Neural progenitor cell (in vitro differentiated cells): ENCODE results near the gene TSPAN12. TPM values are rescaled to one million over a fixed set of nuclear protein-coding genes. Genes with fewer than 3 reads are reported as not detected.

Experiments used
- DNase-seq: peaks from one replicate; pipeline ENCODE4 v3.0.0-alpha.2; 2016; ENCODE audit warnings: low spot score
- H2AFZ ChIP-seq: fragments of 200-600 bp; sonication (generic); replicated peaks from 2 replicates; pipeline ENCODE4 v1.6.1; 2016; ENCODE audit warnings: antibody characterized with exemption
- H3F3A ChIP-seq: fragments of 200-600 bp; sonication (generic); 2 replicates; pipeline ENCODE4 v1.6.1; 2016; ENCODE audit warnings: antibody characterized with exemption, low read depth
- H3K27ac ChIP-seq: fragments of 200-600 bp; sonication (generic); 2 replicates; pipeline ENCODE4 v1.5.1; 2016; ENCODE audit warnings: mild to moderate bottlenecking
- H3K27me3 ChIP-seq: fragments of 200-600 bp; sonication (generic); 2 replicates; pipeline ENCODE4 v1.6.1; 2016; ENCODE audit warnings: mild to moderate bottlenecking, moderate library complexity
- H3K36me3 ChIP-seq: fragments of 200-600 bp; sonication (generic); 2 replicates; pipeline ENCODE4 v1.5.1; 2016
- H3K4me1 ChIP-seq: fragments of 200-600 bp; sonication (generic); 2 replicates; pipeline ENCODE4 v1.6.1; 2016; ENCODE audit warnings: mixed run types
- H3K4me2 ChIP-seq: fragments of 200-600 bp; sonication (generic); 2 replicates; pipeline ENCODE4 v1.6.1; 2016
- H3K4me3 ChIP-seq: fragments of 200-600 bp; sonication (generic); 2 replicates; pipeline ENCODE4 v1.5.1; 2016
- H3K79me2 ChIP-seq: fragments of 200-600 bp; sonication (generic); 2 replicates; pipeline ENCODE4 v1.6.1; 2016; ENCODE audit warnings: low read depth
- H3K9ac ChIP-seq: fragments of 200-600 bp; sonication (generic); 2 replicates; pipeline ENCODE4 v1.6.1; 2016
- H3K9me3 ChIP-seq: fragments of 200-600 bp; sonication (generic); 2 replicates; pipeline ENCODE4 v1.5.1; 2016; ENCODE audit warnings: low read depth
- H4K20me1 ChIP-seq: fragments of 200-600 bp; sonication (generic); 2 replicates; pipeline ENCODE4 v1.6.1; 2016; ENCODE audit warnings: low read depth
- H3K27ac Mint-ChIP-seq: 3 replicates; pipeline ENCODE4 v1.8.0; 2021; ENCODE audit warnings: mixed read lengths
- H3K27me3 Mint-ChIP-seq: 2 replicates; pipeline ENCODE4 v1.8.0; 2022; ENCODE audit warnings: low read depth, mild to moderate bottlenecking, inconsistent platforms, moderate library complexity, mixed read lengths; ENCODE audit not compliant: insufficient read depth
- H3K36me3 Mint-ChIP-seq: 3 replicates; pipeline ENCODE4 v1.8.0; 2021; ENCODE audit warnings: mixed read lengths
- H3K4me1 Mint-ChIP-seq: 3 replicates; pipeline ENCODE4 v1.8.0; 2021; ENCODE audit warnings: mixed read lengths
- H3K4me3 Mint-ChIP-seq: 3 replicates; pipeline ENCODE4 v1.8.0; 2021; ENCODE audit warnings: mild to moderate bottlenecking, moderate library complexity, mixed read lengths
- H3K9me3 Mint-ChIP-seq: 3 replicates; pipeline ENCODE4 v1.8.0; 2020; ENCODE audit warnings: mixed read lengths
- EZH2 ChIP-seq: fragments of 200-600 bp; sonication (generic); IDR thresholded peaks from 2 replicates; pipeline ENCODE4 v1.6.1; 2017; ENCODE audit warnings: antibody characterized with exemption, mild to moderate bottlenecking, moderate library complexity
- EZH2phosphoT487 ChIP-seq: fragments of 200-600 bp; sonication (generic); IDR thresholded peaks from 2 replicates; pipeline ENCODE4 v1.6.1; 2017; ENCODE audit warnings: antibody characterized with exemption
- total RNA-seq: library from RNA; depleted of rRNA; stranded (reverse); fragments of >200 nt; gene quantifications from 2 replicates; pipeline ENCODE4 v1.2.3, GENCODE V29; 2015; ENCODE audit warnings: low replicate concordance
- TF ChIP-seq, protein P1 (sequence below): fragments of 200-600 bp; sonication (generic); IDR thresholded peaks from 2 replicates; pipeline ENCODE4 v1.5.1; 2017; ENCODE audit warnings: antibody characterized with exemption, mild to moderate bottlenecking

TSPAN12 gene
- total RNA-seq, 1 donor from 2014 or later, result 26.7 TPM

- no peak overlapping the region for H3K4me3 ChIP-seq
- Mint-ChIP-seq H3K9me3 (no peaks in the 10 kb centered on the region), H3K27ac (no peak overlapping the region), H3K4me1 (no peaks in the 10 kb centered on the region), H3K4me3 (no peak overlapping the region), H3K36me3 (no peaks in the 10 kb centered on the region), H3K27me3 (peaks cover 2% of the 10 kb centered on the region)
- H3K27me3 ChIP-seq, result no peaks in the 10 kb centered on the region
- peaks cover 15% of the 10 kb centered on the region for H3K4me1 ChIP-seq
- H3K36me3 ChIP-seq, result no peaks in the 10 kb centered on the region
- no peak overlapping the region for H3K4me2 ChIP-seq
- H3K79me2 ChIP-seq, result no peaks in the 10 kb centered on the region
- no peak overlapping the region for H2AFZ ChIP-seq
- DNase-seq, result peak; percentile 7
- H3F3A ChIP-seq, result no peaks in the 10 kb centered on the region
- H4K20me1 ChIP-seq, result no peaks in the 10 kb centered on the region
- H3K27ac ChIP-seq, result no peak overlapping the region
- no peak overlapping the region for H3K9ac ChIP-seq
- H3K9me3 ChIP-seq, result no peaks in the 10 kb centered on the region
- TF ChIP-seq EZH2phosphoT487 (no peak), EZH2 (no peak)
- TF ChIP-seq, protein P1, sequence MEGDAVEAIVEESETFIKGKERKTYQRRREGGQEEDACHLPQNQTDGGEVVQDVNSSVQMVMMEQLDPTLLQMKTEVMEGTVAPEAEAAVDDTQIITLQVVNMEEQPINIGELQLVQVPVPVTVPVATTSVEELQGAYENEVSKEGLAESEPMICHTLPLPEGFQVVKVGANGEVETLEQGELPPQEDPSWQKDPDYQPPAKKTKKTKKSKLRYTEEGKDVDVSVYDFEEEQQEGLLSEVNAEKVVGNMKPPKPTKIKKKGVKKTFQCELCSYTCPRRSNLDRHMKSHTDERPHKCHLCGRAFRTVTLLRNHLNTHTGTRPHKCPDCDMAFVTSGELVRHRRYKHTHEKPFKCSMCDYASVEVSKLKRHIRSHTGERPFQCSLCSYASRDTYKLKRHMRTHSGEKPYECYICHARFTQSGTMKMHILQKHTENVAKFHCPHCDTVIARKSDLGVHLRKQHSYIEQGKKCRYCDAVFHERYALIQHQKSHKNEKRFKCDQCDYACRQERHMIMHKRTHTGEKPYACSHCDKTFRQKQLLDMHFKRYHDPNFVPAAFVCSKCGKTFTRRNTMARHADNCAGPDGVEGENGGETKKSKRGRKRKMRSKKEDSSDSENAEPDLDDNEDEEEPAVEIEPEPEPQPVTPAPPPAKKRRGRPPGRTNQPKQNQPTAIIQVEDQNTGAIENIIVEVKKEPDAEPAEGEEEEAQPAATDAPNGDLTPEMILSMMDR, result no peak
These were observed 83.5 kb downstream of the TSPAN12 start for GRCh38 chr7:120774481-120774880.

GRCh38 chr7:120770206-120770605 lies 87.7 kb downstream of the TSPAN12 start:
- Histone ChIP-seq H3K27ac (no peak overlapping the region), H3K4me3 (no peak overlapping the region), H4K20me1 (no peaks in the 10 kb centered on the region), H3F3A (no peaks in the 10 kb centered on the region), H3K27me3 (no peaks in the 10 kb centered on the region), H3K9ac (no peak overlapping the region), H3K4me1 (peaks cover 12% of the 10 kb centered on the region), H3K9me3 (no peaks in the 10 kb centered on the region), H3K36me3 (no peaks in the 10 kb centered on the region), H2AFZ (no peak overlapping the region), H3K4me2 (no peak overlapping the region), H3K79me2 (no peaks in the 10 kb centered on the region)
- TF ChIP-seq EZH2, result no peak
- TF ChIP-seq, protein P1, result no peak
- TF ChIP-seq EZH2phosphoT487, result no peak
- no peaks in the 10 kb centered on the region for H3K27me3 Mint-ChIP-seq
- H3K36me3 Mint-ChIP-seq, result no peaks in the 10 kb centered on the region
- H3K9me3 Mint-ChIP-seq, result no peaks in the 10 kb centered on the region
- no peak overlapping the region for H3K4me3 Mint-ChIP-seq
- no peak for DNase-seq
- no peaks in the 10 kb centered on the region for H3K4me1 Mint-ChIP-seq
- H3K27ac Mint-ChIP-seq, result no peak overlapping the region

GRCh38 chr7:120760851-120761250 lies 97.1 kb downstream of the TSPAN12 start:
- no peaks in the 10 kb centered on the region for H3K27me3 ChIP-seq
- no peak overlapping the region for H3K4me2 ChIP-seq
- H3K4me3 ChIP-seq, result no peak overlapping the region
- H3F3A ChIP-seq, result no peaks in the 10 kb centered on the region
- H3K9me3 ChIP-seq, result no peaks in the 10 kb centered on the region
- H3K27ac ChIP-seq, result no peak overlapping the region
- H4K20me1 ChIP-seq, result no peaks in the 10 kb centered on the region
- no peak overlapping the region for H3K9ac ChIP-seq
- Mint-ChIP-seq H3K36me3 (no peaks in the 10 kb centered on the region), H3K27me3 (peaks cover 2% of the 10 kb centered on the region), H3K9me3 (no peaks in the 10 kb centered on the region), H3K4me1 (no peaks in the 10 kb centered on the region), H3K27ac (no peak overlapping the region), H3K4me3 (no peak overlapping the region)
- H3K79me2 ChIP-seq, result no peaks in the 10 kb centered on the region
- no peaks in the 10 kb centered on the region for H3K4me1 ChIP-seq
- no peak for DNase-seq
- no peak for TF ChIP-seq EZH2
- TF ChIP-seq EZH2phosphoT487, result no peak
- TF ChIP-seq, protein P1, result no peak
- H2AFZ ChIP-seq, result no peak overlapping the region
- no peaks in the 10 kb centered on the region for H3K36me3 ChIP-seq
